GM12892 (cell line): Measurements from ENCODE around the gene ODAD3.

Experiments used
- POLR2A ChIP-seq: IDR thresholded peaks from 2 replicates; pipeline ENCODE4 v1.6.1; 2011; ENCODE audit warnings: low read depth, low read length, control low read depth
- TAF1 ChIP-seq: IDR thresholded peaks from 2 replicates; pipeline ENCODE4 v1.6.1; 2011; ENCODE audit warnings: low read depth, mild to moderate bottlenecking, control low read depth, low read length, borderline replicate concordance

- TF ChIP-seq POLR2A = no peak
- no peak for TF ChIP-seq TAF1
Measured at GRCh38 chr19:11465600-11465999, 30.7 kb upstream of the ODAD3 start.
